GM13977 (cell line): ENCODE data around the gene TLR8.

ENCODE experiments used
- DNase-seq: peaks from one replicate; pipeline ENCODE4 v3.0.0; 2012; ENCODE audit warnings: low spot score
- CTCF ChIP-seq: IDR thresholded peaks from 2 replicates; pipeline ENCODE4 v1.5.1; 2012; ENCODE audit warnings: mild to moderate bottlenecking, control low read depth; ENCODE audit not compliant: insufficient read depth; ENCODE audit errors: extremely low read depth, missing control alignments
- in situ Hi-C: fragments of 300-500 bp; cut with MboI; formaldehyde crosslinking; loops from one replicate; pipeline ENCODE4 v1.12.0; 2022; ENCODE audit warnings: low sequenced_read_pairs, low pct_unique_long_range_greater_than_20kb, mixed read lengths, inconsistent platforms; ENCODE audit not compliant: unreplicated experiment

TLR8 gene

GRCh38 chrX:12906046-12906761, at the start of gene TLR8:
TLR8 (plus strand) TSS chrX:12906620; CDS start chrX:12906707, 87 bp downstream.
- in situ Hi-C loops = no loop called here
- TF ChIP-seq CTCF = no peak
- DNase-seq = no peak

GRCh38 chrX:12865359-12865758, 41.1 kb upstream of the TLR8 start:
- no peak for DNase-seq
- no peak for TF ChIP-seq CTCF
- in situ Hi-C loops = no loop called here

GRCh38 chrX:12866451-12867377, 39.7 kb upstream of the TLR8 start, which contains the start of gene TLR7:
TLR7 (plus strand) TSS chrX:12867072; CDS start chrX:12867579, 507 bp downstream.
- in situ Hi-C loops = no loop called here
- TF ChIP-seq CTCF = no peak
- no peak for DNase-seq

- no peak for TF ChIP-seq CTCF
- in situ Hi-C loops = no loop called here
- DNase-seq = no peak
Observed at GRCh38 chrX:12867685-12868084, 38.7 kb upstream of the TLR8 start.

- in situ Hi-C loops = no loop called here
- no peak for DNase-seq
- TF ChIP-seq CTCF = no peak
Observed at GRCh38 chrX:12868747-12869146, 37.7 kb upstream of the TLR8 start.

- in situ Hi-C loops = no loop called here
- no peak for DNase-seq
- TF ChIP-seq CTCF = no peak
Observed at GRCh38 chrX:12871257-12871656, 35.2 kb upstream of the TLR8 start.
